Vagina (tissue), 2 donors: ENCODE measurements around the gene RNF31.

Source experiments
- CTCF ChIP-seq, 3 experiments: fragments of 450-650 bp in 2 of 3; fragments of 200-600 bp in 1 of 3; sonication (generic) in 1 of 3; IDR thresholded peaks; one replicate each; pipeline ENCODE4 v1.5.1; 2017 to 2019; ENCODE audit warnings: antibody characterized with exemption in 3 of 3, mild to moderate bottlenecking in 2 of 3, moderate library complexity in 2 of 3
- POLR2A ChIP-seq, 2 donors: fragments of 450-650 bp; IDR thresholded peaks; one replicate each; pipeline ENCODE4 v1.6.1; 2017; ENCODE audit warnings: antibody characterized with exemption in 2 of 2, mild to moderate bottlenecking in 2 of 2, moderate library complexity in 2 of 2

GRCh38 chr14:24207625-24208024 is 60.3 kb downstream of the RNF31 start:
- no peak for TF ChIP-seq POLR2A (IDR thresholded peaks at IDR 0.05)
- no peak for TF ChIP-seq CTCF (IDR thresholded peaks at IDR 0.05)
